Gastroesophageal sphincter (tissue), 3 donors: ENCODE results near the gene INPP5E.
"Not testable (repeated sequence)": the region's sequence is repeated elsewhere in the genome, so short reads cannot be mapped to it uniquely, and the experiment has no call there.

Experiments used
- CTCF ChIP-seq, 4 experiments: fragments of 200-600 bp in 2 of 4; fragments of 450-650 bp in 2 of 4; sonication (generic) in 1 of 4; IDR thresholded peaks; one replicate each; pipeline ENCODE4 v1.5.1; 2017 to 2019; ENCODE audit warnings: antibody characterized with exemption in 4 of 4, mild to moderate bottlenecking in 2 of 4, moderate library complexity in 2 of 4
- POLR2A ChIP-seq, 2 donors: fragments of 450-650 bp; IDR thresholded peaks; one replicate each; pipeline ENCODE4 v1.6.1; 2017; ENCODE audit warnings: antibody characterized with exemption in 2 of 2, mild to moderate bottlenecking in 2 of 2, moderate library complexity in 1 of 2

GRCh38 chr9:136425367-136425766 lies 14.3 kb downstream of the INPP5E start:
- not testable (repeated sequence) for TF ChIP-seq POLR2A, CTCF (IDR thresholded peaks at IDR 0.05)
